ENCODE results near the gene GNLY.
"Not testable (repeated sequence)": the region's sequence is repeated elsewhere in the genome, so short reads cannot be mapped to it uniquely, and the experiment has no call there.

The GNLY gene

DNA sequence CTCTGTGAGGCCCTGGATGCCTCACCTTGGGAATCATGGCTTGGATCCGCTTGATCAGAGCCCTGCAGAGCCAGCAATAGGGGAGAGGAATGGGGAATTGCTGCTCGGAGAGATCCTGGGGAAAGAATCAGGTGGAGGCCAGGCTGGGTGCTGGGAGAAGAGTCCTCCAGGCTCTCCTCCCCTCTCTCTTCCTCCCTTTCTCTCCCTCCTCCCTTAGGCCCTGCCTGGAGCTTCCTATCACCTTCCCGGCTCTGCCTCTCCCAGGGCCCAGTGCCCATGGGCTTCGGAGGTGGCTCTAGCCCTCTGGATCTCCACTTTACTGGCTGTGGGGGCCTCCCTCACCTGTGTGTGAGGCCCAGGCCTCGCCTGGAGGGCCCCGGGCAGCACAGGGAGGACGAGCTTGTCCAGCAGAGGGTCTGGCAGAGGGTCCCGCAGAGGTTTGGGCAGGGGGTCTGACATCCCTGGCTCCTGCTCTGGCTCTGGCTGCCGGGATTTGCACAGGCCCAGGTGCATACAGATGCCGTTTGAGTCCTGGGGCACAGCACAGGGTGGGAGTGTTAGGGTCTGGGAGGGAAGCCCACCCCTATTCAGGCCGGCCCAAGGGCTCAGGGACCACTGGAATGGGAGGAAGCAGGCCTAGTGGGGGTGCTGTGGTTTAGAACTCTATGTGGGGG is 28.8 kb upstream of the GNLY start:
- DNase-seq, result no peak

DNA sequence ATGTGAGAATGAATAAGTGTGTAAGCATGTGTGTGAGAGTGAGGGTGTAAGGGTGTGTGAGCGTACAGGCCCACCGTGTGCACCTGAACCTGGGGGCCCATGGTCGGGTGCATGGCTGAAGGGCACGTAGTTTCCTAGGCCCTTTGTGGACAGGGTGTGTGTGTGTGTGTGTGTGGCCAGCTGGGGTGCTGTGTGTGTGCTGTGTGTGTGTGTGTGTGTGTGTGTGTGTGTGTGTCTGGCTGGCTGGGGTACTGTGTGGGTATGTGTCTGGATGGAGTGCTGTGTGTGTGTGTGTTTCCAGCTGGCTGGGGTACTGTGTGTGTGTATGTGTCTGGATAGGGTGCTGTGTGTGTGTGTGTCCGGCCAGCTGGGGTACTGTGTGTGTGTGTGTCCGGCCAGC is 28.1 kb upstream of the GNLY start:
- DNase-seq, result no peak

DNA sequence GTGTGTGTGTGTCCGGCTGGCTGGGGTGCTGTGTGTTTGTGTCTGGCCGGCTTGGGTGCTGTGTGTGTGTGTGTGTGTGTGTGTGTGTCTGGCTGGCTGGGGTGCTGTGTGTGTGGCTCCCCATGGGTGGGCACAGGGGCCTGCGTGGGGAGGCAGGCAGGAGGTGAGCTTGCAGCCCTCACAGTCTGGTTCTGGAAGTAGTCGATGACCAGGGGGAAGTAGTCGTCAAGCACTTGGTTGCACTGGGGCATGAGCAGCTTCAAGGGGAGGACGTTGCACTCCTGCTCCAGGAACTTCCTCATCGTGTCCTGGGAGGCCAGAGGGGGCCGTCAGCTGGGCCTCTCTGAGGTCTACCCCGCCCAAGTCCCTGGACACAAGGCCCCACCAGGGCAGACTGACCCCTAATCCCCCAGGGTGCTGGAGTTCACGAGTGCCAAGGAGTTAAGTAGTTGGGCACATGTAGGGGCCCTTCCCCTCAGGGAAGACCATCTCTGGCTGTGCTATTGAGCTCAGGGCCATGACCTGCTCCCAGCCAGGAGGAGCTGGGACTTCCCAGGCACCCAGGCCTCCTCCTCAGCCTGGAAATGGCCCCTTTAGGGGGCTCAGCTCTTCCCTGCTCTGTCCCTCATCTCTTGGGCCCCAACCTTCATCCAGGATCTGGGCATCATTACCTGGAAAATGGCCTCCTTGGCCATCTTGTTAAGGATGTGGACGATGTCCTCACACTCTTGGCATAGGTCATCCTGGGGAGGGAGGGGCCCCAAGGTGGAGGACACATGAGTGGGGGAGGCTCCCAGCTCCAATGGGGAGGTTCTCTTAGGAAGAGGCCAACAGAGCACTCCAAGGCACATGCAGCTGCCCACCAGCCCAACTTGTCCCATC is 27.5 kb upstream of the GNLY start:
- DNase-seq, result no peak

- DNase-seq, result no peak
These were observed 26.6 kb upstream of the GNLY start for GRCh38 chr2:85667561-85668008.

GRCh38 chr2:85668009-85668856 is 25.9 kb upstream of the GNLY start, which contains the start of gene SFTPB:
Gene SFTPB (minus strand): TSS chr2:85668199. CDS start chr2:85668183, 16 bp downstream.
- no peak for DNase-seq

- no peak for DNase-seq
These were observed 25.4 kb upstream of the GNLY start for GRCh38 chr2:85668857-85669142.

- no peak for DNase-seq
These were observed 24.6 kb upstream of the GNLY start for GRCh38 chr2:85669549-85669948.

DNA sequence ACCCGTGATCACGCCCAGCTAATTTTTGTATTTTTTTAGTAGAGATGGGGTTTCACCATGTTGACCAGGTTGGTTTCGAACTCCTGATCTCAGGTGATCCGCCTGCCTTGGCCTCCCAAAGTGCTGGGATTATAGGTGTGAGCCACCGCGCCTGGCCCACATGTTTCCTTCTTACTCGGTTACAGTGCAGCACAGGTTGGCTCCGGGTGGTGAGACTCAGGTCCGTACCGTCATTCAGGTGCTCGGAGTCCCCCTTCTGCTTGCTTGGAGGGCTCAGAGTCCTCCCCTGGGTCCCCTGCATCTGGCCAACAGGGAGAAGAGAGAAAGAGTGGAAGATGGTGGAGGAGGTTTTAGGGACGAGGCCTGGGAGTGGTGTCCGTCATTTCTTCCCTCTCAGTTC is 23.7 kb upstream of the GNLY start:
- not testable (repeated sequence) for DNase-seq

DNA sequence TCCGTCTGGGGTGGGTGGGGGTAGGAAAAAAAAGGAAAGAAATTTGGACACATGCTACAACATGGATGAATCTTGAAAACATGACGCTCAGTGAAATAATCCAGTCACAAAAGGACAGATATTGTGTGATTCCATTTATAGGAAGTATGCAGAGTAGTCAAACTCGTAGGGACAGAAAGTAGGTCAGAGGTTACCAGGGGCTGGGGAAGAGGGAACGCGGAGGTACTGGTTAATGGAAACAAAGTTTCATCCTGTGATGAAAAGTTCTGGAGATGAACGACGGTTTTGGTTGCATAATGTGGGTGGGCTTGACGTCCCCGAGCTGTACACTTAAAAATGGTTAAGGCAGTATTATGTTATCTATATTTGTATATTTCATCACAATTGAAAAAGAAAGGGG is 21.7 kb upstream of the GNLY start:
- no peak for DNase-seq

DNA sequence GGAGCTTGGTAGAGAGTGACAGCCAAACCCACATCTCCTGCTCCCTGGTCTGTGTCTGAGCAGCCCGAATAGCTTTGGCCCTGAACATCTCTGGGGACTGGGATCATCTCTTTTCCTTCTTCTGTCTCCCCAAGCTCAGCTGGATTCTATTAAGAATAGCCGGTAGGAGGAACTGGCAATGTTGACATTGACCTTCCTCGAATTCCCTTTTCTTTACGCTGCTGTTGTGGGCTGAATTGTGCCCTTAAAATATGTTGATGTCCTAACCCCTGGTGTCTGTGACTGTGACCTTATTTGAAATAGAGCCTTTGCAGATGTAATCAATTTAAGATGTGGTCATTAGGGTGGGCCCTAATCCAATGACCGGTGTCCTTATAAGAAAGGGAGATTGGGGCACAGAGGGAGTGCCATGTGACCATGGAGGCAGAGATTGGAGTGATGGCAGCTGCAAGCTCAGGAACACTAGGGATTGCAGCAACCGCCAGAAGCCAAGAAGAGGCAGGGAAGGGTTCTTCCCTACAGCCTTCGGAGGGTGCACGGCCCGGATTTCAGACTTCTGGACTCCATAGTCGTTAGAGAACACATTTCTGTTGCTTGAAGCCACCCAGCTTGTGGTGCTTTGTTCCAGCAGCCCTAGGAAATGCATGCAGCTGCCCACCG is 20.3 kb upstream of the GNLY start:
- DNase-seq, result no peak

GRCh38 chr2:85674417-85674816 is 19.7 kb upstream of the GNLY start:
- DNase-seq, result no peak

GRCh38 chr2:85675427-85675826 is 18.7 kb upstream of the GNLY start:
- DNase-seq, result no peak

- no peak for DNase-seq
These were observed 18.2 kb upstream of the GNLY start for GRCh38 chr2:85675866-85676548.

DNA sequence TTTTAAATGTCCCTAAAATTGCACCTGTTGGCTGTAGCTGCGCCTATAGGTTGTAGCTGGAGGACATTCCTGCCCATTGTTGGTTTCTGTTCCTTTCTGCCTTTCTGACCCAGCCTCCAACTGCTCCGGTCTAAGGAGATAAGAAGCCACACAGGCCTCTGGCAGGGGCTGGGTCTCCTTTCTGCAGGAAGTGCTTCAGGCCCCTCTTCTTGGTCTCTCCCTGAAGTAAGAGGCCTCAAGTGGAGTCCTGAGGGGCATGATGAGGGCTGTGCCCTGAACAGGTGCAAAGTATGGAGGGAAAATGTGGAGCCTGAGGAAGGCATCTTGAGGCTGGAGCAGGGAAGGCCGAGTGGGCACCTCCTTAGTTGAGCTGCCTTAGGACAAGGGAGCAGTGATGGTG is 15.8 kb upstream of the GNLY start:
- no peak for DNase-seq

GRCh38 chr2:85678794-85679672 is 15.1 kb upstream of the GNLY start:
- DNase-seq, result peak; percentile 58

GRCh38 chr2:85680707-85681371 is 13.3 kb upstream of the GNLY start:
- no peak for DNase-seq

GRCh38 chr2:85681372-85681763 is 12.8 kb upstream of the GNLY start:
- DNase-seq, result no peak

DNA sequence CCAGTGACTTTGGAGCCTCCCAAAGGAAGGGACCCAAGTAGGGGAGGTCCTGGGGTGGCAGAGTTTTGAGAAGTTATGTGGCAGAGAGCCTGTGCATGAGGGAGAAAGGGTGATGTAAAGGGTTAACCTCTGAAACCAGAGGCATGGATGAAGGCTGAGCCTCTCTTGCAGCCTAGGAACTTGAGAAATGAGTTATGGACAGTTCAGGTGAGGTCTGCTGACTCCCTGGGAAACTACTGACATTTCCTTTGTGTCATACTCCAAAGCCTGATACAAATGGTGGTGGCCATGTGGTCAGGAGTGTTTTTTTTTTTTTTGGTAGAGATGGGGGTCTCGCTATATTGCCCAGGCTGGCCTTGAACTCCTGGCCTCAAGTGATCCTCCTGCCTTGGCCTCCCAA is 12.4 kb upstream of the GNLY start:
- no peak for DNase-seq

- no peak for DNase-seq
These were observed 11.8 kb upstream of the GNLY start for GRCh38 chr2:85682378-85682777.

- no peak for DNase-seq
These were observed 9.8 kb upstream of the GNLY start for GRCh38 chr2:85684380-85684779.

DNA sequence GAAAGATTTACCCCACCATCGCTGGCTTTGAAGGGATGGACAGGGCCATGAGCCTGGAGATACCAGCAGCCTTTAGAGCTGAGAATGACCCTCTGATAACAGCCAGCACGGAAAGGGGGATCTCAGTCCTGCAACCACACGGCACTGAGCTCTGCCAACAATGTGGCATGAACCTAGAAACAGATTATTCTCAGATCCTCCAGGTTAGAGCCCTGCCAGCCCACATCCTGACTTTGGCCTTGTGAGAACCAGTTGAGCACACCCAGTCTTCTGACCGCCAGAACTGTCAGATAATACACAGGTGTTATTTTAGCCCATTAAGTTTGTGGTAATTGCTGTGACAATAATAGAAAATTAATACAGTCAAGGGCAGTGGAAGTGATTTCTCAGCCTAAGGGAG is 9.4 kb upstream of the GNLY start:
- DNase-seq, result no peak

Measured in CD4-positive, alpha-beta T cell treated with Interleukin-4 for 4 hours (primary cell).